Mesenchymal stem cell (in vitro differentiated cells and primary cell): ENCODE results near the gene NUP214. TPM values are rescaled to one million over a fixed set of nuclear protein-coding genes. Genes with fewer than 3 reads are reported as not detected.

Experiments
- small RNA-seq: library from polyadenylated mRNA; stranded (forward); fragments of <200 nt; extraction: miRNeasy Mini kit (QIAGEN cat#:217004); gene quantifications from one replicate; pipeline ENCODE3, GENCODE V24; 2013; ENCODE audit warnings: low read depth

The NUP214 gene

Small RNAs within 50 kb of the gene (small RNA-seq; reads per million reads assigned to genes)
- not detected for gene RNU6-881P
